ENCODE measurements around the gene USP17L27.
"Not testable (repeated sequence)": the region's sequence is repeated elsewhere in the genome, so short reads cannot be mapped to it uniquely, and the experiment has no call there.

Gene USP17L27

GRCh38 chr4:9343848-9344247 is at the start of gene USP17L27:
TSS of gene USP17L27 (plus strand) at chr4:9344148. CDS start at chr4:9344148, 0 bp downstream.
- not testable (repeated sequence) for DNase-seq (ENCODE audit: extremely low read depth, low read depth)

GRCh38 chr4:9324191-9324590 is 19.8 kb upstream of the USP17L27 start:
- not testable (repeated sequence) for DNase-seq (ENCODE audit: extremely low read depth, low read depth)

GRCh38 chr4:9324865-9325264 is 19.1 kb upstream of the USP17L27 start, which contains the start of gene USP17L24:
TSS of gene USP17L24 (plus strand) at chr4:9325165. CDS start at chr4:9325165, 0 bp downstream.
- not testable (repeated sequence) for DNase-seq (ENCODE audit: extremely low read depth, low read depth)

GRCh38 chr4:9329611-9330010 is 14.3 kb upstream of the USP17L27 start, which contains the start of gene USP17L25:
TSS of gene USP17L25 (plus strand) at chr4:9329911. CDS start at chr4:9329911, 0 bp downstream.
- DNase-seq (ENCODE audit: extremely low read depth, low read depth), result not testable (repeated sequence)

GRCh38 chr4:9334358-9334757 is 9.6 kb upstream of the USP17L27 start, which contains the start of gene USP17L26:
TSS of gene USP17L26 (plus strand) at chr4:9334658. CDS start at chr4:9334658, 0 bp downstream.
- not testable (repeated sequence) for DNase-seq (ENCODE audit: extremely low read depth, low read depth)

GRCh38 chr4:9339103-9339502 is 4.8 kb upstream of the USP17L27 start, which contains the start of gene USP17L5:
TSS of gene USP17L5 (plus strand) at chr4:9339403. CDS start at chr4:9339403, 0 bp downstream.
- DNase-seq (ENCODE audit: extremely low read depth, low read depth), result not testable (repeated sequence)

- DNase-seq (ENCODE audit: extremely low read depth, low read depth), result not testable (repeated sequence)
These were observed 4.6 kb downstream of the USP17L27 start, which contains the start of gene USP17L28 for GRCh38 chr4:9348593-9348992. TSS of gene USP17L28 (plus strand) at chr4:9348893. CDS start at chr4:9348893, 0 bp downstream.

- not testable (repeated sequence) for DNase-seq (ENCODE audit: extremely low read depth, low read depth)
These were observed 6.9 kb downstream of the USP17L27 start for GRCh38 chr4:9350866-9351265.

- not testable (repeated sequence) for DNase-seq (ENCODE audit: extremely low read depth, low read depth)
These were observed 9.4 kb downstream of the USP17L27 start, which contains the start of gene USP17L29 for GRCh38 chr4:9353338-9353737. TSS of gene USP17L29 (plus strand) at chr4:9353638. CDS start at chr4:9353638, 0 bp downstream.

- DNase-seq (ENCODE audit: extremely low read depth, low read depth), result not testable (repeated sequence)
These were observed 18.9 kb downstream of the USP17L27 start, which contains the start of gene USP17L30 for GRCh38 chr4:9362829-9363228. TSS of gene USP17L30 (plus strand) at chr4:9363129. CDS start at chr4:9363129, 0 bp downstream.

- not testable (repeated sequence) for DNase-seq (ENCODE audit: extremely low read depth, low read depth)
These were observed 35.9 kb downstream of the USP17L27 start for GRCh38 chr4:9379881-9380280.

- DNase-seq (ENCODE audit: extremely low read depth, low read depth), result not testable (repeated sequence)
- peak; percentile 13 for TF ChIP-seq CTCF (IDR thresholded peaks at IDR 0.05; ENCODE audit: low read depth, low read length)
These were observed 37.1 kb downstream of the USP17L27 start for GRCh38 chr4:9381012-9381534.

GRCh38 chr4:9384126-9384525 is 40.2 kb downstream of the USP17L27 start:
- TF ChIP-seq CTCF (IDR thresholded peaks at IDR 0.05; ENCODE audit: low read depth, low read length), result no peak
- no peak for DNase-seq (ENCODE audit: extremely low read depth, low read depth)

- not testable (repeated sequence) for DNase-seq (ENCODE audit: extremely low read depth, low read depth)
These were observed 45.1 kb downstream of the USP17L27 start for GRCh38 chr4:9389001-9389400.

Data from AG09319 (cell line).